B cell (primary cell): ENCODE measurements around the gene RTBDN. TPM values are rescaled to one million over a fixed set of nuclear protein-coding genes. Genes with fewer than 3 reads are reported as not detected.
"Not testable (repeated sequence)": the region's sequence is repeated elsewhere in the genome, so short reads cannot be mapped to it uniquely, and the experiment has no call there.

Experiments used
- ATAC-seq: fragments of 200-7000 bp; cut with Tn5 transposase; one replicate; pipeline ENCODE4 v1.10.0; 2021; ENCODE audit warnings: low read depth, mild to moderate bottlenecking, moderate number of reproducible peaks, moderate library complexity
- CTCF ChIA-PET: fragments of 350-600 bp; sonication (Branson Sonifier 250); formaldehyde crosslinking; loops from one replicate; lab custom pipeline; 2021; ENCODE audit warnings: antibody characterized with exemption, inconsistent platforms; lab: Charles Lee
- POLR2A ChIA-PET: fragments of 350-600 bp; sonication (Branson Sonifier 250); formaldehyde crosslinking; loops from one replicate; lab custom pipeline; 2021; ENCODE audit warnings: antibody characterized with exemption; lab: Charles Lee
- DNase-seq: peaks from one replicate; pipeline ENCODE4 v3.0.0; 2013
- H2AFZ ChIP-seq: 2 replicates; pipeline ENCODE4 v1.6.1; 2012; ENCODE audit warnings: mild to moderate bottlenecking, low read depth, low read length; ENCODE audit not compliant: insufficient read depth, poor library complexity, severe bottlenecking
- H3K27ac ChIP-seq, 2 donors: 1 replicate in 1 of 2; 2 replicates in 1 of 2; pipeline ENCODE4 v1.5.1; 2012 to 2013; ENCODE audit warnings: low read length in 2 of 2, mild to moderate bottlenecking in 2 of 2, moderate library complexity in 1 of 2
- H3K27me3 ChIP-seq, 4 experiments: fragments of 200-600 bp in 1 of 4; sonication (generic) in 1 of 4; replicated peaks in 1 of 4; 1 replicate in 2 of 4; 2 replicates in 2 of 4; pipeline versions ENCODE4 v1.6.1 to v1.7.0; 2013 to 2016; ENCODE audit warnings: low read length in 3 of 4, mild to moderate bottlenecking in 2 of 4, mixed read lengths in 1 of 4, moderate library complexity in 1 of 4; ENCODE audit not compliant: insufficient read depth in 4 of 4, control insufficient read depth in 3 of 4; ENCODE audit errors: control extremely low read depth in 1 of 4
- H3K36me3 ChIP-seq, 2 experiments: replicated peaks in 1 of 2; 1 replicate in 1 of 2; 2 replicates in 1 of 2; pipeline versions ENCODE4 v1.6.1 to v1.7.1; 2013; ENCODE audit warnings: low read length in 1 of 2; ENCODE audit not compliant: insufficient read depth in 2 of 2, control insufficient read depth in 1 of 2; ENCODE audit errors: control extremely low read depth in 1 of 2, extremely low read depth in 1 of 2
- H3K4me1 ChIP-seq, 2 donors: fragments of 200-600 bp in 1 of 2; sonication (generic) in 1 of 2; 1 replicate in 1 of 2; 2 replicates in 1 of 2; pipeline versions ENCODE4 v1.5.1 to v1.6.1; 2013 to 2017; ENCODE audit warnings: low read length in 2 of 2; ENCODE audit not compliant: control insufficient read depth in 2 of 2, insufficient read depth in 2 of 2
- H3K4me2 ChIP-seq: replicated peaks from 2 replicates; pipeline ENCODE3; 2012; ENCODE audit warnings: mild to moderate bottlenecking, low read depth, low read length; ENCODE audit not compliant: poor library complexity, severe bottlenecking
- H3K4me3 ChIP-seq, 5 experiments: fragments of 200-600 bp in 1 of 5; sonication (generic) in 1 of 5; 1 replicate in 3 of 5; 2 replicates in 2 of 5; pipeline versions ENCODE4 v1.5.1 to v1.7.0; 2011 to 2016; ENCODE audit warnings: low read length in 4 of 5, mild to moderate bottlenecking in 4 of 5, low read depth in 2 of 5, control low read depth in 1 of 5, moderate library complexity in 1 of 5; ENCODE audit not compliant: insufficient read depth in 1 of 5; ENCODE audit errors: control extremely low read depth in 1 of 5, extremely low read depth in 1 of 5
- H3K79me2 ChIP-seq: fragments of 200-600 bp; sonication (generic); one replicate; pipeline ENCODE4 v1.6.0; 2016; ENCODE audit warnings: low read length; ENCODE audit not compliant: control insufficient read depth, insufficient read depth
- H3K9ac ChIP-seq: fragments of 200-600 bp; sonication (generic); 2 replicates; pipeline ENCODE4 v1.6.1; 2017; ENCODE audit warnings: mild to moderate bottlenecking, low read length, moderate library complexity
- H3K9me3 ChIP-seq, 3 donors: one replicate each; pipeline versions ENCODE4 v1.6.1 to v1.7.1; 2013; ENCODE audit warnings: low read length in 2 of 3; ENCODE audit not compliant: control insufficient read depth in 2 of 3, insufficient read depth in 1 of 3; ENCODE audit errors: control extremely low read depth in 1 of 3
- H4K20me1 ChIP-seq: 2 replicates; pipeline ENCODE4 v1.6.0; 2012; ENCODE audit warnings: mild to moderate bottlenecking, low read length; ENCODE audit not compliant: insufficient read depth, control insufficient read depth, poor library complexity, severe bottlenecking
- H3K27ac Mint-ChIP-seq: one replicate; pipeline ENCODE4 v1.8.0; 2021; ENCODE audit warnings: mixed read lengths
- H3K27me3 Mint-ChIP-seq: one replicate; pipeline ENCODE4 v1.8.0; 2021; ENCODE audit warnings: mixed read lengths
- H3K4me1 Mint-ChIP-seq: one replicate; pipeline ENCODE4 v1.8.0; 2021; ENCODE audit warnings: mixed read lengths
- H3K4me3 Mint-ChIP-seq: one replicate; pipeline ENCODE4 v1.8.0; 2021; ENCODE audit warnings: mixed read lengths
- H3K9me3 Mint-ChIP-seq: one replicate; pipeline ENCODE4 v1.8.0; 2022; ENCODE audit warnings: mixed read lengths; ENCODE audit not compliant: insufficient read depth
- CTCF ChIP-seq: fragments of 200-600 bp; IDR thresholded peaks from one replicate; pipeline ENCODE4 v1.8.0; 2022; ENCODE audit warnings: antibody characterized with exemption, mild to moderate bottlenecking
- EZH2 ChIP-seq: IDR thresholded peaks from 2 replicates; pipeline ENCODE4 v1.6.1; 2012; ENCODE audit warnings: borderline replicate concordance, low read depth, mild to moderate bottlenecking, moderate library complexity, low read length; ENCODE audit not compliant: insufficient read depth, poor library complexity, severe bottlenecking
- WGBS: methylation state at CpG from one replicate; pipeline ENCODE4 v1.1.5; 2013; ENCODE audit warnings: missing lambda C conversion rate; ENCODE audit not compliant: insufficient coverage; 5-methylcytosine and 5-hydroxymethylcytosine counted together
- intact Hi-C: fragments of 100-400 bp; cut with micrococcal nuclease; formaldehyde crosslinking; loops from one replicate; pipeline ENCODE4 v1.10.0; 2022
- polyA plus RNA-seq: library from polyadenylated mRNA; depleted of rRNA; stranded (reverse); fragments of >200 nt; gene quantifications from 2 replicates; pipeline ENCODE4 v1.2.3, GENCODE V29; 2012
- total RNA-seq, 2 donors: library from RNA; stranded (reverse); fragments of 120-200 nt in 1 of 2; gene quantifications; 1 replicate in 1 of 2; 2 replicates in 1 of 2; pipeline versions ENCODE4 v1.2.3 to v1.2.4, GENCODE V29; 2013 to 2022

Gene RTBDN
- total and polyA plus RNA-seq, 2 donors (not counting 1 experiment from before 2014, with no cell fraction given) = not detected

DNA sequence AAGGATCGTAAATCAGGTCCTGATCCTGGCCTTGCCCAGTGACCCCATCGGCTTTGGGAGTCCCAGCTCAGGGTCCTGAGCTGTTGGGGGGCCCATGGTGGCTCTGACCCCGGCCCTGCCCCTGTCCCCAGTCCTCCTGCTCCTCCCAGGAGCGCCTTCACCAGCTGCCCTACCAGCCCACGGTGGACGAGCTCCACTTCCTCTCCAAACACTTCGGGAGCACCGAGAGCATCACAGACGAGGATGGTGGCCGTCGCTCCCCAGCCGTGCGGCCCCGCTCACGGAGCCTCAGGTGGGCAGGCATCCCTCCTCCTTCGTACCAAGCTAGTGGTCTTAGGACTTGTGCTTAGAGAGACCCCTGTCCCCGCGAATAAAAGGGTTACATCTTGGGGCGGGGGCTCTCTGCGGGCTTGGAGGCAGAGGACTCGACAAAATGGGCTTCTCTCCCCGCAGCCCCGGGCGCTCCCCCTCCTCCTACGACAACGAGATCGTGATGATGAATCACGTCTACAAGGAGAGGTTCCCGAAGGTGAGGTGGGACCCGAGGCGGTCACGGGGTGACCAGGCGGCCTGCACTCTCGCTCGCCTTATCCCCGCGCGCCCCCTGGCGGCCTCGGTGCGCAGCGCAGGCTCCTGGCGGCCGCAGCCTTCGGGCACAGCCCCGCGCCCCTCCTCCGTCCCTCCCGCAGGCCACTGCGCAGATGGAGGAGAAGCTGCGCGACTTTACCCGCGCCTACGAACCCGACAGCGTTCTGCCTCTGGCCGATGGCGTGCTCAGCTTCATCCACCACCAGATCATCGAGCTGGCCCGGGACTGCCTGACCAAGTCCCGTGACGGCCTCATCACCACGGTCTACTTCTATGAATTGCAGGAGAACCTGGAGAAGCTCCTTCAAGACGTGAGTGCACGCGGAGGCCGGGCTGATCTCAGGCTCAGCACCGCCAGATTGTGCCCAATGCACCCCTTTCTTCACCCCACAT, 13.1 kb upstream of the RTBDN start:
- Histone ChIP-seq H3K79me2 (no peaks in the 10 kb centered on the region), H3K9ac (peak overlapping the region; percentile 46), H4K20me1 (no peaks in the 10 kb centered on the region), H3K4me3 (peak overlapping the region in 4 of 5 experiments; percentile 18 to 35 (median 22)), H2AFZ (peak overlapping the region; percentile 71), H3K9me3 (no peaks in the 10 kb centered on the region), H3K27ac (no peak overlapping the region), H3K4me2 (peak overlapping the region; percentile 75), H3K36me3 (no peaks in the 10 kb centered on the region), H3K27me3 (peaks cover 0 to 46% (median 12%) of the 10 kb centered on the region in 4 experiments), H3K4me1 (peaks cover 10% of the 10 kb centered on the region in 2 donors)
- Mint-ChIP-seq H3K27me3 (peaks cover 30% of the 10 kb centered on the region), H3K9me3 (no peaks in the 10 kb centered on the region), H3K27ac (no peak overlapping the region), H3K4me1 (peaks cover 6% of the 10 kb centered on the region), H3K4me3 (peak overlapping the region; percentile 55)
- TF ChIP-seq EZH2 (no peak), CTCF (peak; percentile 100)
- 11% methylated on average over 69 of the region's 69 CpGs for WGBS
- intact Hi-C loops = loop anchor here (1.0 to 2.0 kb wide), 5 partner anchors 51 to 283 kb away; no protein-coding TSS in a partner anchor
- POLR2A ChIA-PET = interaction anchor here (0.6 to 1.1 kb wide), 4 partner anchors 24 to 85 kb away, joined by 3 to 8 read pairs (median 3); partner anchors contain the start of gene DNASE2
- DNase-seq (peak; percentile 87), ATAC-seq (peak; percentile 99)
- CTCF ChIA-PET = interaction anchor here (0.5 to 9.9 kb wide), 49 partner anchors 8 to 371 kb away, joined by 3 to 353 read pairs (median 5); partner anchors contain the start of genes BEST2, DNASE2, FARSA and GCDH

DNA sequence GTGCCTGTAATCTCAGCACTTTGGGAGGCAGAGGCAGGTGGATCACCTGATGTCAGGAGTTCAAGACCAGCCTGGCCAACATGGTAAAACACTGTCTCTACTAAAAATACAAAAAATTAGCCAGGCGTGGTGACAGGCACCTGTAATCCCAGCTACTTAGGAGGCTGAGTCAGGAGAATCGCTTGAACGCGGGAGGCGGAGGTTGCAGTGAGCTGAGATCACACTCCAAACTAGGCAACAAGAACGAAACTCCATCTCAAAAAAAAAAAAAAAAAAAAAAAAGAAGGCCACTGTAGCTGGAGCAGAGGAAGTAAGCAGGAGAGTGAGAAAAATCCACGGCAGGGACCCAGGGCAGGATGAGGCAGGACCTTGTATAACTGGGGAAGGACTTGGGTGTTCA, 12.2 kb upstream of the RTBDN start:
- WGBS = 49% methylated on average over 2 of the region's 7 CpGs
- not testable (repeated sequence) for H2AFZ ChIP-seq, H3K9ac ChIP-seq, H3K9me3 Mint-ChIP-seq, H3K4me3 Mint-ChIP-seq, H3K36me3 ChIP-seq, H3K9me3 ChIP-seq, H4K20me1 ChIP-seq, H3K27ac ChIP-seq, H3K27ac Mint-ChIP-seq, ATAC-seq, DNase-seq, H3K4me2 ChIP-seq, H3K4me3 ChIP-seq, H3K4me1 Mint-ChIP-seq, H3K79me2 ChIP-seq
- peaks cover 36% of the 10 kb centered on the region for H3K27me3 Mint-ChIP-seq
- Histone ChIP-seq H3K27me3 (peaks cover 0 to 53% (median 17%) of the 10 kb centered on the region in 4 experiments), H3K4me1 (peaks cover 10 to 13% of the 10 kb centered on the region in 2 donors)
- intact Hi-C loops = loop anchor here (1.0 to 2.0 kb wide), 5 partner anchors 50 to 282 kb away; no protein-coding TSS in a partner anchor
- POLR2A ChIA-PET = interaction anchor here (0.6 to 1.1 kb wide), 4 partner anchors 27 to 84 kb away, joined by 3 to 8 read pairs (median 4); no protein-coding TSS in a partner anchor
- CTCF ChIA-PET = interaction anchor here (0.7 to 9.9 kb wide), 33 partner anchors 9 to 283 kb away, joined by 3 to 353 read pairs (median 5); partner anchors contain the start of genes BEST2, DNASE2, FARSA and HOOK2
